ENCODE results near the gene GABPB1.
"Not testable (repeated sequence)": the region's sequence is repeated elsewhere in the genome, so short reads cannot be mapped to it uniquely, and the experiment has no call there.

DNA sequence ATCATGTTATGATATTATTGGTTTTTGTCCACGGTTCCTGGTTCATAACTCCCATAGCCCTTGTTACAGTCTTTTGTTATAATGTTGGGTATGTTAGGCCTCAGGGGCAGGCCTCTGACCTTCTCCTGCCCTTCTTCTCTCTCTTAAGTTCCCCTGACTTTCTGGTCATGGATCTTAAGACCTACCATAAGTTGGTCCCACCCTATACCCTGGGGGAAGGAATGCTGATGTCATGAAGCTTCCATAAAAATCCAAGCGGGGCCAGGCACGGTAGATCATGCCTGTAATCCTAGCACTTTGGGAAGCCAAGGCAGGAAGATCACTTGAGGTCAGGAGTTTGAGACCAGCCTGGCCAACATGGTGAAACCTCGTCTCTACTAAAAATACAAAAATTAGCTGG, 36.6 kb upstream of the GABPB1 start:
- TF ChIP-seq, protein P1, sequence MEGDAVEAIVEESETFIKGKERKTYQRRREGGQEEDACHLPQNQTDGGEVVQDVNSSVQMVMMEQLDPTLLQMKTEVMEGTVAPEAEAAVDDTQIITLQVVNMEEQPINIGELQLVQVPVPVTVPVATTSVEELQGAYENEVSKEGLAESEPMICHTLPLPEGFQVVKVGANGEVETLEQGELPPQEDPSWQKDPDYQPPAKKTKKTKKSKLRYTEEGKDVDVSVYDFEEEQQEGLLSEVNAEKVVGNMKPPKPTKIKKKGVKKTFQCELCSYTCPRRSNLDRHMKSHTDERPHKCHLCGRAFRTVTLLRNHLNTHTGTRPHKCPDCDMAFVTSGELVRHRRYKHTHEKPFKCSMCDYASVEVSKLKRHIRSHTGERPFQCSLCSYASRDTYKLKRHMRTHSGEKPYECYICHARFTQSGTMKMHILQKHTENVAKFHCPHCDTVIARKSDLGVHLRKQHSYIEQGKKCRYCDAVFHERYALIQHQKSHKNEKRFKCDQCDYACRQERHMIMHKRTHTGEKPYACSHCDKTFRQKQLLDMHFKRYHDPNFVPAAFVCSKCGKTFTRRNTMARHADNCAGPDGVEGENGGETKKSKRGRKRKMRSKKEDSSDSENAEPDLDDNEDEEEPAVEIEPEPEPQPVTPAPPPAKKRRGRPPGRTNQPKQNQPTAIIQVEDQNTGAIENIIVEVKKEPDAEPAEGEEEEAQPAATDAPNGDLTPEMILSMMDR (IDR thresholded peaks at IDR 0.05) = not testable (repeated sequence)
- TF ChIP-seq POLR2A (IDR thresholded peaks at IDR 0.05) = not testable (repeated sequence)

Measured in testis (tissue), 2 donors.